GM21381 (cell line): ENCODE results near the gene SNX19.
"Not testable (repeated sequence)": the region's sequence is repeated elsewhere in the genome, so short reads cannot be mapped to it uniquely, and the experiment has no call there.

Source experiments
- ATAC-seq: cut with Tn5 transposase; IDR thresholded peaks from one replicate; pipeline ENCODE4 v1.9.1; 2021; ENCODE audit warnings: mild to moderate bottlenecking, moderate library complexity; ENCODE audit not compliant: unreplicated experiment

Gene SNX19

GRCh38 chr11:130872981-130873380 lies 43.3 kb downstream of the SNX19 start:
- no peak for ATAC-seq

- no peak for ATAC-seq
Measured at GRCh38 chr11:130872513-130872912, 43.8 kb downstream of the SNX19 start.

- no peak for ATAC-seq
Measured at GRCh38 chr11:130872102-130872501, 44.2 kb downstream of the SNX19 start.

- ATAC-seq, result no peak
Measured at GRCh38 chr11:130871616-130872015, 44.7 kb downstream of the SNX19 start.

- no peak for ATAC-seq
Measured at GRCh38 chr11:130868721-130869390, 47.4 kb downstream of the SNX19 start.

GRCh38 chr11:130868086-130868710 lies 48.1 kb downstream of the SNX19 start:
- ATAC-seq, result no peak

GRCh38 chr11:130866831-130867230 lies 49.4 kb downstream of the SNX19 start:
- no peak for ATAC-seq

GRCh38 chr11:130865774-130866114 lies 50.5 kb downstream of the SNX19 start:
- no peak for ATAC-seq

- ATAC-seq, result no peak
Measured at GRCh38 chr11:130865091-130865773, 51.0 kb downstream of the SNX19 start.

- ATAC-seq, result peak; percentile 77
Measured at GRCh38 chr11:130861902-130862860, 54.1 kb downstream of the SNX19 start.

- no peak for ATAC-seq
Measured at GRCh38 chr11:130861283-130861682, 55.0 kb downstream of the SNX19 start.

- ATAC-seq, result no peak
Measured at GRCh38 chr11:130859886-130860285, 56.4 kb downstream of the SNX19 start.

- no peak for ATAC-seq
Measured at GRCh38 chr11:130858215-130858614, 58.1 kb downstream of the SNX19 start.

- ATAC-seq, result not testable (repeated sequence)
Measured at GRCh38 chr11:130855707-130856106, 60.6 kb downstream of the SNX19 start.

GRCh38 chr11:130854483-130854882 lies 61.8 kb downstream of the SNX19 start:
- ATAC-seq, result peak; percentile 58

- no peak for ATAC-seq
Measured at GRCh38 chr11:130852589-130852988, 63.7 kb downstream of the SNX19 start.

- no peak for ATAC-seq
Measured at GRCh38 chr11:130850185-130850944, 65.9 kb downstream of the SNX19 start.

- ATAC-seq, result no peak
Measured at GRCh38 chr11:130849215-130849568, 67.1 kb downstream of the SNX19 start.

- ATAC-seq, result no peak
Measured at GRCh38 chr11:130848361-130849214, 67.7 kb downstream of the SNX19 start.

- no peak for ATAC-seq
Measured at GRCh38 chr11:130847517-130847916, 68.8 kb downstream of the SNX19 start.
